Amniotic epithelial cell (primary cell): ENCODE results near the gene URAD.

Source experiments
- DNase-seq: peaks from one replicate; pipeline ENCODE4 v3.0.0-alpha.2; 2010; ENCODE audit warnings: low read depth

URAD gene

GRCh38 chr13:27956576-27957300, 31.8 kb downstream of the URAD start:
- DNase-seq: no peak

- no peak for DNase-seq
Observed at GRCh38 chr13:27955014-27955591, 33.4 kb downstream of the URAD start.

GRCh38 chr13:27954406-27954851, 34.1 kb downstream of the URAD start:
- DNase-seq: peak; percentile 31

- DNase-seq: peak; percentile 54
Observed at GRCh38 chr13:27953676-27954405, 34.7 kb downstream of the URAD start.

- DNase-seq: no peak
Observed at GRCh38 chr13:27952876-27953675, 35.4 kb downstream of the URAD start.

- DNase-seq: no peak
Observed at GRCh38 chr13:27942972-27943371, 45.5 kb downstream of the URAD start.

GRCh38 chr13:27933580-27934328, 54.7 kb downstream of the URAD start:
- no peak for DNase-seq

GRCh38 chr13:27933118-27933517, 55.4 kb downstream of the URAD start:
- DNase-seq: no peak

- no peak for DNase-seq
Observed at GRCh38 chr13:27929868-27930267, 58.6 kb downstream of the URAD start.

GRCh38 chr13:27928805-27929753, 59.4 kb downstream of the URAD start:
- DNase-seq: no peak

- no peak for DNase-seq
Observed at GRCh38 chr13:27928353-27928804, 60.1 kb downstream of the URAD start.
